Caco-2 (cell line): Measurements from ENCODE around the gene RPLP2. TPM values are rescaled to one million over a fixed set of nuclear protein-coding genes. Genes with fewer than 3 reads are reported as not detected.

Experiments
- BruUV-seq: library from RNA; stranded (reverse); fragments of 400-500 nt; replicated peaks from 2 replicates; lab custom pipeline; 2021; lab: Mats Ljungman, UMichigan
- CTCF ChIA-PET: fragments of 300-600 bp; sonication (Branson Sonifier 250); formaldehyde crosslinking; loops from one replicate; lab custom pipeline; 2022; ENCODE audit warnings: antibody characterized with exemption; lab: Charles Lee
- POLR2A ChIA-PET: fragments of 300-600 bp; sonication (Branson Sonifier 250); formaldehyde crosslinking; loops from one replicate; lab custom pipeline; 2022; ENCODE audit warnings: antibody characterized with exemption; lab: Charles Lee
- DNase-seq, 2 experiments: peaks; one replicate each; pipeline versions ENCODE4 v3.0.0 to v3.0.0-alpha.2; 2020 to 2022
- H3K27me3 ChIP-seq: replicated peaks from 2 replicates; pipeline ENCODE4 v1.6.0; 2011; ENCODE audit warnings: low read length; ENCODE audit not compliant: control insufficient read depth, insufficient read depth
- H3K36me3 ChIP-seq: 2 replicates; pipeline ENCODE4 v1.5.1; 2011; ENCODE audit warnings: low read length; ENCODE audit not compliant: control insufficient read depth, insufficient read depth
- H3K4me1 ChIP-seq: fragments of 250-450 bp; sonication (Bioruptor Pico); 2 replicates; pipeline ENCODE4 v1.5.1; 2020; ENCODE audit warnings: mild to moderate bottlenecking
- H3K4me3 ChIP-seq: 2 replicates; pipeline ENCODE4 v1.5.1; 2011; ENCODE audit warnings: low read depth, mild to moderate bottlenecking, control low read depth, low read length
- H3K9me3 ChIP-seq: fragments of 250-450 bp; sonication (Bioruptor Pico); 2 replicates; pipeline ENCODE4 v1.5.1; 2020; ENCODE audit warnings: mild to moderate bottlenecking, moderate library complexity
- H3K27ac Mint-ChIP-seq: one replicate; pipeline ENCODE4 v1.8.0; 2022; ENCODE audit warnings: mixed read lengths; ENCODE audit not compliant: unreplicated experiment
- H3K27me3 Mint-ChIP-seq: one replicate; pipeline ENCODE4 v1.8.0; 2022; ENCODE audit warnings: mixed read lengths; ENCODE audit not compliant: insufficient read depth, unreplicated experiment
- H3K36me3 Mint-ChIP-seq: one replicate; pipeline ENCODE4 v1.8.0; 2022; ENCODE audit warnings: mild to moderate bottlenecking, mixed read lengths; ENCODE audit not compliant: insufficient read depth, unreplicated experiment
- H3K4me1 Mint-ChIP-seq: one replicate; pipeline ENCODE4 v1.8.0; 2022; ENCODE audit warnings: low read depth, mixed read lengths; ENCODE audit not compliant: unreplicated experiment
- H3K4me3 Mint-ChIP-seq: one replicate; pipeline ENCODE4 v1.8.0; 2022; ENCODE audit warnings: mild to moderate bottlenecking, moderate library complexity, mixed read lengths; ENCODE audit not compliant: unreplicated experiment
- H3K9me3 Mint-ChIP-seq: one replicate; pipeline ENCODE4 v1.8.0; 2022; ENCODE audit warnings: mixed read lengths; ENCODE audit not compliant: unreplicated experiment
- CTCF ChIP-seq, 2 experiments: fragments of 200-600 bp in 1 of 2; IDR thresholded peaks; 1 replicate in 1 of 2; 2 replicates in 1 of 2; pipeline versions ENCODE4 v1.5.1 to v1.8.0; 2011 to 2022; ENCODE audit warnings: antibody characterized with exemption in 1 of 2, control low read depth in 1 of 2, inconsistent platforms in 1 of 2, low read depth in 1 of 2, low read length in 1 of 2, mild to moderate bottlenecking in 1 of 2, moderate library complexity in 1 of 2; ENCODE audit not compliant: insufficient read depth in 1 of 2, severe bottlenecking in 1 of 2, unreplicated experiment in 1 of 2
- intact Hi-C: fragments of 100-400 bp; cut with micrococcal nuclease; formaldehyde crosslinking; loops from one replicate; pipeline ENCODE4 v1.10.0; 2022; ENCODE audit not compliant: unreplicated experiment
- total RNA-seq: library from RNA; stranded (reverse); gene quantifications from 2 replicates; pipeline ENCODE4 v1.2.3, GENCODE V29; 2022

The RPLP2 gene
- total RNA-seq, 1 experiment from 2014 or later, result 2,622 TPM

- Histone ChIP-seq H3K36me3 (peaks cover 2% of the 10 kb centered on the region), H3K4me3 (no peak overlapping the region), H3K27me3 (no peaks in the 10 kb centered on the region), H3K9me3 (no peaks in the 10 kb centered on the region), H3K4me1 (peaks cover 44% of the 10 kb centered on the region)
- Mint-ChIP-seq H3K4me1 (no peaks in the 10 kb centered on the region), H3K4me3 (peak overlapping the region; percentile 76), H3K36me3 (peaks cover 49% of the 10 kb centered on the region), H3K27ac (no peak overlapping the region), H3K9me3 (no peaks in the 10 kb centered on the region), H3K27me3 (no peaks in the 10 kb centered on the region)
- no TSS peak for BruUV-seq
- ChIA-PET POLR2A (no interaction called here), CTCF (no interaction called here)
- TF ChIP-seq CTCF (IDR thresholded peaks at IDR 0.05; ENCODE audit: insufficient read depth in 1 of 2, low read depth in 1 of 2, low read length in 1 of 2, severe bottlenecking in 1 of 2, unreplicated experiment in 1 of 2), result no peak
- intact Hi-C loops, result no loop called here
- no peak for DNase-seq
Measured at GRCh38 chr11:821512-822371, 12.0 kb downstream of the RPLP2 start.

GRCh38 chr11:823441-824291 is 13.9 kb downstream of the RPLP2 start:
- H3K9me3 ChIP-seq, result no peaks in the 10 kb centered on the region
- Mint-ChIP-seq H3K4me3 (no peak overlapping the region), H3K27ac (no peak overlapping the region), H3K36me3 (peaks cover 43% of the 10 kb centered on the region), H3K9me3 (no peaks in the 10 kb centered on the region), H3K27me3 (no peaks in the 10 kb centered on the region), H3K4me1 (peaks cover 13% of the 10 kb centered on the region)
- peaks cover 2% of the 10 kb centered on the region for H3K36me3 ChIP-seq
- no TSS peak for BruUV-seq
- DNase-seq, result no peak
- peaks cover 48% of the 10 kb centered on the region for H3K4me1 ChIP-seq
- intact Hi-C loops, result no loop called here
- ChIA-PET CTCF (interaction anchor here (0.6 kb wide), 1 partner anchor 12 kb away, joined by 4 read pairs; no protein-coding TSS in a partner anchor), POLR2A (no interaction called here)
- H3K27me3 ChIP-seq, result no peaks in the 10 kb centered on the region
- TF ChIP-seq CTCF (IDR thresholded peaks at IDR 0.05; ENCODE audit: insufficient read depth in 1 of 2, low read depth in 1 of 2, low read length in 1 of 2, severe bottlenecking in 1 of 2, unreplicated experiment in 1 of 2), result no peak
- H3K4me3 ChIP-seq, result no peak overlapping the region

- no peaks in the 10 kb centered on the region for H3K27me3 ChIP-seq
- POLR2A ChIA-PET, result no interaction called here
- no peaks in the 10 kb centered on the region for H3K9me3 ChIP-seq
- no peak for DNase-seq
- H3K9me3 Mint-ChIP-seq, result no peaks in the 10 kb centered on the region
- TF ChIP-seq CTCF (IDR thresholded peaks at IDR 0.05; ENCODE audit: insufficient read depth in 1 of 2, low read depth in 1 of 2, low read length in 1 of 2, severe bottlenecking in 1 of 2, unreplicated experiment in 1 of 2), result no peak
- peaks cover 41% of the 10 kb centered on the region for H3K36me3 Mint-ChIP-seq
- BruUV-seq, result no TSS peak
- no peak overlapping the region for H3K27ac Mint-ChIP-seq
- peaks cover 13% of the 10 kb centered on the region for H3K4me1 Mint-ChIP-seq
- peaks cover 44% of the 10 kb centered on the region for H3K4me1 ChIP-seq
- H3K27me3 Mint-ChIP-seq, result no peaks in the 10 kb centered on the region
- no peak overlapping the region for H3K4me3 Mint-ChIP-seq
- CTCF ChIA-PET, result interaction anchor here (0.6 kb wide), 1 partner anchor 12 kb away, joined by 4 read pairs; no protein-coding TSS in a partner anchor
- H3K4me3 ChIP-seq, result no peak overlapping the region
- H3K36me3 ChIP-seq, result peaks cover 2% of the 10 kb centered on the region
- intact Hi-C loops, result no loop called here
Measured at GRCh38 chr11:824292-824880, 14.6 kb downstream of the RPLP2 start.
